Measurements from ENCODE around the gene TTC7B. TPM values are rescaled to one million over a fixed set of nuclear protein-coding genes. Genes with fewer than 3 reads are reported as not detected.

Gene TTC7B
- total RNA-seq, 4 donors from 2014 or later = 31.0 to 49.7 (median 45.1) TPM

- no peak for TF ChIP-seq CTCF (IDR thresholded peaks at IDR 0.05; ENCODE audit: low read depth)
Observed at GRCh38 chr14:90483117-90483516, 333.1 kb downstream of the TTC7B start.

GRCh38 chr14:90475298-90475697, 340.9 kb downstream of the TTC7B start:
- no peak for TF ChIP-seq CTCF (IDR thresholded peaks at IDR 0.05; ENCODE audit: low read depth)

Other genes starting within 250 kb of the TTC7B start
- 1 to 10 TPM; 4.6 to 7.3 (median 5.0) TPM for gene RPS6KA5, start 244.2 kb upstream of the TTC7B start, total RNA-seq

All from subcutaneous adipose tissue (tissue), 4 donors.